ENCODE measurements around the gene BTNL9. TPM values are rescaled to one million over a fixed set of nuclear protein-coding genes. Genes with fewer than 3 reads are reported as not detected.

BTNL9 gene
- total and polyA plus RNA-seq, 12 donors, result 16.0 to 254 (median 31.0) TPM

DNA sequence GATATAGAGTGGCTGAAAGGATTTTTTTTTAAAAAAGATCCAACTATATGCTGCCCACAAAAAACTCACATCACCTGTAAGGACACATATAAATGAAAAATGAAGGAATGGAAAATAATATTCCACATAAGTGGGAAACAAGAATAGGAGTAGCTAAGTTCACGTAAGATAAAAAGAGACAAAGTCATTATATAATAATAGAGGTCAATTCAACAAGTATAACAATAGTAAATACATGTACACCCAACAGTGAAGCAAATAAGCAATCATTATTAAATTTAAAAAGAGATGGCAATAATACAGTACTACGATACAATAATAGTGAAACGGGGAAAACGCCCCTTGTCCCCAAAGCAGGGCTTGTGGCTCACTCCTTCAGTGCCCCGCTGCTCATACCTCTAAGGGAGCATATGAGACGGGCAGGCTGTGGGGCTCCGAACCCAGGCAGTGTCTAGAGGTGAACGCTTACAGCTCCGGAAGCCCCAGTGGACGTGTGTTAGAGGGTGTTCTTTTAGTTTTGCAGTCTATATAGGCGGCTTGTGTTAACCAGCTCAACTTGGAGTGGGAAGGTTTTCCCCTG, 12.5 kb upstream of the BTNL9 start:
- H3K4me1 ChIP-seq, result no peaks in the 10 kb centered on the region
- TF ChIP-seq, protein P1, sequence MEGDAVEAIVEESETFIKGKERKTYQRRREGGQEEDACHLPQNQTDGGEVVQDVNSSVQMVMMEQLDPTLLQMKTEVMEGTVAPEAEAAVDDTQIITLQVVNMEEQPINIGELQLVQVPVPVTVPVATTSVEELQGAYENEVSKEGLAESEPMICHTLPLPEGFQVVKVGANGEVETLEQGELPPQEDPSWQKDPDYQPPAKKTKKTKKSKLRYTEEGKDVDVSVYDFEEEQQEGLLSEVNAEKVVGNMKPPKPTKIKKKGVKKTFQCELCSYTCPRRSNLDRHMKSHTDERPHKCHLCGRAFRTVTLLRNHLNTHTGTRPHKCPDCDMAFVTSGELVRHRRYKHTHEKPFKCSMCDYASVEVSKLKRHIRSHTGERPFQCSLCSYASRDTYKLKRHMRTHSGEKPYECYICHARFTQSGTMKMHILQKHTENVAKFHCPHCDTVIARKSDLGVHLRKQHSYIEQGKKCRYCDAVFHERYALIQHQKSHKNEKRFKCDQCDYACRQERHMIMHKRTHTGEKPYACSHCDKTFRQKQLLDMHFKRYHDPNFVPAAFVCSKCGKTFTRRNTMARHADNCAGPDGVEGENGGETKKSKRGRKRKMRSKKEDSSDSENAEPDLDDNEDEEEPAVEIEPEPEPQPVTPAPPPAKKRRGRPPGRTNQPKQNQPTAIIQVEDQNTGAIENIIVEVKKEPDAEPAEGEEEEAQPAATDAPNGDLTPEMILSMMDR (IDR thresholded peaks at IDR 0.05), result no peak
- H3K4me3 ChIP-seq, result peak overlapping the region in 3 of 10 donors; percentile 8 to 15 (median 10)
- 73 to 84% methylated on average over 11 of the region's 11 CpGs for WGBS, 2 donors
- peak overlapping the region in 3 of 10 donors; percentile 22 to 31 (median 26) for H3K27ac ChIP-seq
- DNase-seq (no peak), ATAC-seq (peak in 3 of 8 donors; percentile 24 to 66 (median 41))
- peaks cover 0 to 45% (median 18%) of the 10 kb centered on the region in 11 donors for H3K9me3 ChIP-seq
- H3K36me3 ChIP-seq, result no peaks in the 10 kb centered on the region
- intact Hi-C loops (cut with DNase I), result loop anchor here in 1 of 10 donors (10.0 kb wide), 1 partner anchor 253 kb away; no protein-coding TSS in a partner anchor
- H3K27me3 ChIP-seq, result peaks cover 0 to 14% (median 0%) of the 10 kb centered on the region in 7 donors

DNA sequence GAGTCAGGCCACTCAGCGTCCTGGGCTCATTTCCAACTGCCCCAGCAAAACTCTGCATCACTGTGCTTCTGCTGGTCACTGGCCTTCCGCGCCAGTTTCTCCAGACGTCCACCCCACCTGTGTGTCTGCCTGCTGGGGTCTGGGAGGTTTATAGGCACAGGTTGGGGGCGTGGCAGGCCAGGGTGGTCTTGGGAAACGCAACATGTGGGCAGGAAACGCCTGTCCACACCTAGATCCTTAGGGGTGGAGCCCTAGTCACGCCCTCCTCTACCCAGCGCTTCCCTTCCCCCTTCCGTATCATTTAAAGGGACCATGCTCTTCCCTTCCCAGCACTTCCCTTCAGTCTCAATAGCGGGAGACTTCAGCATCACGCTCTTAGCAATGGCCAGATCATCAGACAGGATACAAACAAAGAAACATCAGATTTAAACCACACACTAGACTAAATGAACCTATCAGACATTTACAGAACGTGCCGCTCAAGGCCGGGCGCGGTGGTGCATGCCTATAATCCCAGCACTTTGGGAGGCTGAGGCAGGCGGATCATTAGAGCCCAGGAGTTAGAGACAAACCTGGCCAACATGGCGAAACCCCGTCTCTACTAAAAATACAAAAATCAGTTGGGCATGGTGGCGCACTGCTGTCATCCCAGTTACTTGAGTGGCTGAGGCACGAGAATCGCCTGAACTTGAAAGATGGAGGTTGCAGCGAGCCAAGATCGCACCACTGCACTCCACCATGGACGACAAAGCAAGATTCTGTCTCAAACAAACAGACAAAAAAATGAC, 11.8 kb upstream of the BTNL9 start:
- Histone ChIP-seq H3K27ac (peak overlapping the region in 1 of 10 donors; percentile 26), H3K27me3 (peaks cover 0 to 14% (median 0%) of the 10 kb centered on the region in 7 donors), H3K4me1 (no peaks in the 10 kb centered on the region), H3K9me3 (peaks cover 0 to 39% (median 11%) of the 10 kb centered on the region in 11 donors), H3K4me3 (peak overlapping the region in 2 of 10 donors; percentile 10 to 15), H3K36me3 (no peaks in the 10 kb centered on the region)
- intact Hi-C loops (cut with DNase I), result loop anchor here in 1 of 10 donors (10.0 kb wide), 1 partner anchor 253 kb away; no protein-coding TSS in a partner anchor
- TF ChIP-seq, protein P1 (IDR thresholded peaks at IDR 0.05), result no peak
- peak in 6 of 8 donors; percentile 25 to 77 (median 51) for ATAC-seq
- 73 to 79% methylated on average over 26 of the region's 26 CpGs for WGBS, 2 donors
- DNase-seq, result no peak

GRCh38 chr5:181031716-181032115, 8.3 kb upstream of the BTNL9 start:
- H3K9me3 ChIP-seq, result peaks cover 0 to 9% (median 0%) of the 10 kb centered on the region in 11 donors
- intact Hi-C loops (cut with DNase I), result no loop called here
- no peak for DNase-seq
- ATAC-seq, result no peak
- TF ChIP-seq, protein P1 (IDR thresholded peaks at IDR 0.05), result no peak
- no peak overlapping the region for H3K4me3 ChIP-seq
- peaks cover 0 to 7% (median 0%) of the 10 kb centered on the region in 9 donors for H3K4me1 ChIP-seq
- WGBS, 2 donors, result 83 to 91% methylated on average over 3 of the region's 3 CpGs
- H3K36me3 ChIP-seq, result no peaks in the 10 kb centered on the region
- H3K27me3 ChIP-seq, result peaks cover 0 to 24% (median 0%) of the 10 kb centered on the region in 7 donors
- H3K27ac ChIP-seq, result no peak overlapping the region
